Right renal cortex interstitium (tissue), 3 donors: Measurements from ENCODE around the gene ASB17. TPM values are rescaled to one million over a fixed set of nuclear protein-coding genes. Genes with fewer than 3 reads are reported as not detected.
A peak's percentile ranks its signal among the peaks of the same experiment; 100 is the strongest.
"Not testable (repeated sequence)": the region's sequence is repeated elsewhere in the genome, so short reads cannot be mapped to it uniquely, and the experiment has no call there.

ENCODE experiments used
- DNase-seq, 3 donors: peaks; one replicate each; pipeline ENCODE4 v3.0.0-alpha.2; 2013; ENCODE audit warnings: low read depth in 3 of 3, low spot score in 2 of 3
- polyA plus RNA-seq, 3 donors: library from polyadenylated mRNA; unstranded; fragments of 120-200 nt; gene quantifications; one replicate each; pipeline ENCODE4 v1.2.1, GENCODE V29; 2013; ENCODE audit not compliant: insufficient read length in 3 of 3

The ASB17 gene
- not detected for polyA plus RNA-seq

GRCh38 chr1:75932304-75932703 is at the start of gene ASB17:
TSS of gene ASB17 (minus strand) at chr1:75932404. CDS start at chr1:75932291, 113 bp downstream.
- no peak for DNase-seq

GRCh38 chr1:75980972-75981897 is 49.0 kb upstream of the ASB17 start:
- no peak for DNase-seq

GRCh38 chr1:75970631-75971030 is 38.4 kb upstream of the ASB17 start:
- DNase-seq, result no peak

GRCh38 chr1:75969550-75969949 is 37.3 kb upstream of the ASB17 start:
- DNase-seq, result no peak

GRCh38 chr1:75967719-75968118 is 35.5 kb upstream of the ASB17 start:
- no peak for DNase-seq

- DNase-seq, result no peak
These were observed 32.7 kb upstream of the ASB17 start for GRCh38 chr1:75964760-75965408.

GRCh38 chr1:75964110-75964759 is 32.0 kb upstream of the ASB17 start:
- not testable (repeated sequence) for DNase-seq

GRCh38 chr1:75954586-75954985 is 22.4 kb upstream of the ASB17 start:
- no peak for DNase-seq

- peak in 2 of 3 donors; percentile 1 to 6 for DNase-seq
These were observed 21.3 kb upstream of the ASB17 start for GRCh38 chr1:75953461-75953860.

GRCh38 chr1:75952016-75952415 is 19.8 kb upstream of the ASB17 start:
- DNase-seq, result no peak

- no peak for DNase-seq
These were observed 18.0 kb upstream of the ASB17 start for GRCh38 chr1:75950176-75950575.

GRCh38 chr1:75943037-75943436 is 10.8 kb upstream of the ASB17 start:
- DNase-seq, result not testable (repeated sequence)

GRCh38 chr1:75937034-75937433 is 4.8 kb upstream of the ASB17 start:
- no peak for DNase-seq

GRCh38 chr1:75922698-75923097 is 9.5 kb downstream of the ASB17 start:
- DNase-seq, result no peak

GRCh38 chr1:75916834-75917233 is 15.4 kb downstream of the ASB17 start:
- DNase-seq, result no peak

GRCh38 chr1:75908717-75909152 is 23.5 kb downstream of the ASB17 start:
- peak; percentile 1 to 7 (median 3) for DNase-seq

- no peak for DNase-seq
These were observed 30.8 kb downstream of the ASB17 start for GRCh38 chr1:75901371-75901770.

- no peak for DNase-seq
These were observed 47.8 kb downstream of the ASB17 start for GRCh38 chr1:75884437-75884836.

GRCh38 chr1:75879985-75880384 is 52.2 kb downstream of the ASB17 start:
- DNase-seq, result no peak

GRCh38 chr1:75870951-75871350 is 61.3 kb downstream of the ASB17 start:
- no peak for DNase-seq
